GM21515 (cell line): ENCODE measurements around the gene NR0B1.

Source experiments
- ATAC-seq: cut with Tn5 transposase; IDR thresholded peaks from one replicate; pipeline ENCODE4 v1.9.1; 2021; ENCODE audit not compliant: unreplicated experiment

The NR0B1 gene

GRCh38 chrX:30275498-30275897 is 33.7 kb downstream of the NR0B1 start:
- ATAC-seq: no peak

- ATAC-seq: no peak
Measured at GRCh38 chrX:30270639-30271038, 38.6 kb downstream of the NR0B1 start.

DNA sequence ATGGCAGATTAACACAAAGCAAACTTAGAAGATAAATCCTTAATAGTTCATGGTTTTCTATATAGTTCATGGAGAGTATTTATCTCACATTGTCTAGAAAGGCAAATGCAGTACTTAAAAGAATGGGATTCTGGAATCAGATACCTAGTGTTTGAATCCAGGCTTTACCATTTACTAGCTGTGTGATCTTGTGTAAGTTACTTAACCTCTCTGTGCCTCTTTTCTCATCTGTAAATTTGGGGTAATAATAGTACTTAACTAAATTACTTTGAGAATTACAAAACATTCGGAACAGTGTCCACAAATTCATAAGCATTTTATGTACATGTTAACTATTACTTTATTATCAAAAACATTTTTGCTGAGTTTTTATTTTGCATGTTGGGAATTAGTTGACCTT is 46.4 kb downstream of the NR0B1 start:
- ATAC-seq: no peak

- ATAC-seq: no peak
Measured at GRCh38 chrX:30261012-30261411, 48.2 kb downstream of the NR0B1 start.

GRCh38 chrX:30259927-30260326 is 49.3 kb downstream of the NR0B1 start:
- no peak for ATAC-seq
